IPS DF 6.9 (cell line): ENCODE results near the gene TRIM8.

Source experiments
- DNase-seq: peaks from one replicate; pipeline ENCODE4 v3.0.0-alpha.2; 2013; ENCODE audit warnings: low read depth, low spot score
- H3K27ac ChIP-seq: one replicate; pipeline ENCODE4 v1.5.1; 2013; ENCODE audit warnings: low read length, control low read depth
- H3K27me3 ChIP-seq: 2 replicates; pipeline ENCODE4 v1.6.1; 2013; ENCODE audit warnings: mild to moderate bottlenecking, low read length; ENCODE audit not compliant: control insufficient read depth, insufficient read depth
- H3K36me3 ChIP-seq: 2 replicates; pipeline ENCODE4 v1.6.1; 2013; ENCODE audit warnings: low read length; ENCODE audit not compliant: control insufficient read depth, insufficient read depth
- H3K4me1 ChIP-seq: 2 replicates; pipeline ENCODE4 v1.6.1; 2013; ENCODE audit warnings: low read length; ENCODE audit not compliant: control insufficient read depth, insufficient read depth
- H3K4me3 ChIP-seq: 2 replicates; pipeline ENCODE4 v1.5.1; 2013; ENCODE audit warnings: mild to moderate bottlenecking, low read length
- H3K9me3 ChIP-seq: 2 replicates; pipeline ENCODE4 v1.6.1; 2013; ENCODE audit warnings: low read length, inconsistent platforms; ENCODE audit not compliant: control insufficient read depth, insufficient read depth
- WGBS: extraction: QIAGEN DNeasy Blood & Tissue Kit; methylation state at CpG from one replicate; pipeline ENCODE4 v1.1.7; 2013; ENCODE audit warnings: mixed read lengths, missing lambda C conversion rate; ENCODE audit not compliant: insufficient read length, insufficient coverage; 5-methylcytosine and 5-hydroxymethylcytosine counted together

TRIM8 gene

GRCh38 chr10:102602272-102603045 is 41.8 kb upstream of the TRIM8 start:
- no peaks in the 10 kb centered on the region for H3K4me1 ChIP-seq
- WGBS: no CpG with 5 or more reads among the region's 4 CpGs
- no peak overlapping the region for H3K4me3 ChIP-seq
- no peak overlapping the region for H3K27ac ChIP-seq
- H3K27me3 ChIP-seq: no peaks in the 10 kb centered on the region
- no peaks in the 10 kb centered on the region for H3K36me3 ChIP-seq
- no peaks in the 10 kb centered on the region for H3K9me3 ChIP-seq
- no peak for DNase-seq

DNA sequence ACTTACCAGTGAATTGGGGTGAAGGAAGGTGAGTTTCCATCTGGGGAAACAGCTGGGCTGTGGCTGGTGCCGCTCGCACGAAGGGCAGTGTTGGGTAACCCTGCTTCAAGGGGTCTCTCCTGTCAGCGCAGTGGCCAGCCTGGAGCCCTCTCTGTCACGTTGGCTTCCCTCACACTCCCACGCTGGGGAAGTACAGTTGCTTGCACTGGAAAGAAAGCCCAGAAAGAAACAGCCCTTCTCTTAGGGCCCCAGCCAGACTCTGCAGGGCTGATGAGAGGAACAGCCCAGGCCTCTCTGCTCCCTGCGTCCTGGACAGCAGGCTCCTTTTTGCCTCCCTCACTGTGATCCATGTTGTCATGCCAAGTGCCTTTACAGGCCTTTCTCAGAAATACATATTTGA is 40.3 kb upstream of the TRIM8 start:
- no peaks in the 10 kb centered on the region for H3K4me1 ChIP-seq
- H3K36me3 ChIP-seq: no peaks in the 10 kb centered on the region
- no peak overlapping the region for H3K27ac ChIP-seq
- no peaks in the 10 kb centered on the region for H3K9me3 ChIP-seq
- DNase-seq: no peak
- no CpG with 5 or more reads among the region's 7 CpGs for WGBS
- H3K4me3 ChIP-seq: no peak overlapping the region
- no peaks in the 10 kb centered on the region for H3K27me3 ChIP-seq

- Histone ChIP-seq H3K4me3 (no peak overlapping the region), H3K27me3 (no peaks in the 10 kb centered on the region), H3K27ac (no peak overlapping the region), H3K4me1 (no peaks in the 10 kb centered on the region), H3K9me3 (no peaks in the 10 kb centered on the region), H3K36me3 (no peaks in the 10 kb centered on the region)
- WGBS: no CpG with 5 or more reads among the region's 6 CpGs
- DNase-seq: no peak
Observed at GRCh38 chr10:102604439-102604841, 39.8 kb upstream of the TRIM8 start.

DNA sequence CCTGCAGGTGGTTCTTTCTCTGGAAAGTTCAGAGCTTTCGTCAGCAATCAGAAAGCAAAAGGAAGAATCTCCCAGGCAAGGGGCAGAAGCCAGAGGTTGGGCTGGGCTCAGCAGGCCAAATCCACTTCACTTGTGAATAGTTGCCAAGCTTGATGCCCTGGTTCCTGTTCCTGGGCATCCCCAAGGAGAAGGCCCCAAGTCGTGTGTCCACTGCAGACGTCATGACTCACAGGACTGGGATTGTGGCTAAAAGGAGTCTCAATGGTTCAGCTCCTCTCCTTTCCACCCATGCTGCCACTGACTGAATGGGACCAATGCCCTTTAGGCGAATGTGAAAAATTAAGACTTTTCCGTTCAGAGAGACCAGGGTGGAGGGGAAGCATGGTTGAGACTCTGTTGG is 38.6 kb upstream of the TRIM8 start:
- Histone ChIP-seq H3K4me3 (no peak overlapping the region), H3K27me3 (no peaks in the 10 kb centered on the region), H3K27ac (no peak overlapping the region), H3K9me3 (no peaks in the 10 kb centered on the region), H3K36me3 (no peaks in the 10 kb centered on the region), H3K4me1 (no peaks in the 10 kb centered on the region)
- DNase-seq: no peak
- no CpG with 5 or more reads among the region's 5 CpGs for WGBS

- no CpG with 5 or more reads among the region's 2 CpGs for WGBS
- no peaks in the 10 kb centered on the region for H3K4me1 ChIP-seq
- H3K4me3 ChIP-seq: no peak overlapping the region
- no peak overlapping the region for H3K27ac ChIP-seq
- no peaks in the 10 kb centered on the region for H3K27me3 ChIP-seq
- DNase-seq: no peak
- no peaks in the 10 kb centered on the region for H3K9me3 ChIP-seq
- H3K36me3 ChIP-seq: no peaks in the 10 kb centered on the region
Observed at GRCh38 chr10:102608487-102608886, 35.8 kb upstream of the TRIM8 start.

DNA sequence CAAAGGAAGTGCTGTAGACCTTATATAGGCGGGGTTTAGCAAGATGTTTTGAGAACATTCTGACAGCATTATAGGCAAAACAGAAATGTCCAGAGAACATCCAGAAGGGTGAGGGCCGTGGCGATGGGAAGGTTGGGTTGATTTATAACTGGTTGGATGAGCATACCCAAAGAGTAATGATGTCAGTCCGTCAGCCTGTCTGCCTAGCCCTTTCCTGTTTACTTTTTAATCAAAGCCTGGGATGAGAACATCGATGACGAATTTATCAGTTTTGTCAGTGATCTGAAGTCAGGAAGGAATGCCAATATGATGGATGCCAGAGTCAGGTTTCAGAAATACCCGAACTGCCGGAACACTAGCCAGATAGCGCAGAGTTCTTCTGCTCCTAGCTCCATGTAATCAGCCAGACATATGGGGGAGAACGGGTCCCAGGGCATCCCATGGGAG is 33.8 kb upstream of the TRIM8 start:
- Histone ChIP-seq H3K27me3 (no peaks in the 10 kb centered on the region), H3K9me3 (no peaks in the 10 kb centered on the region), H3K4me3 (no peak overlapping the region), H3K4me1 (peaks cover under 1% of the 10 kb centered on the region), H3K27ac (no peak overlapping the region), H3K36me3 (no peaks in the 10 kb centered on the region)
- DNase-seq: no peak
- no CpG with 5 or more reads among the region's 10 CpGs for WGBS

DNA sequence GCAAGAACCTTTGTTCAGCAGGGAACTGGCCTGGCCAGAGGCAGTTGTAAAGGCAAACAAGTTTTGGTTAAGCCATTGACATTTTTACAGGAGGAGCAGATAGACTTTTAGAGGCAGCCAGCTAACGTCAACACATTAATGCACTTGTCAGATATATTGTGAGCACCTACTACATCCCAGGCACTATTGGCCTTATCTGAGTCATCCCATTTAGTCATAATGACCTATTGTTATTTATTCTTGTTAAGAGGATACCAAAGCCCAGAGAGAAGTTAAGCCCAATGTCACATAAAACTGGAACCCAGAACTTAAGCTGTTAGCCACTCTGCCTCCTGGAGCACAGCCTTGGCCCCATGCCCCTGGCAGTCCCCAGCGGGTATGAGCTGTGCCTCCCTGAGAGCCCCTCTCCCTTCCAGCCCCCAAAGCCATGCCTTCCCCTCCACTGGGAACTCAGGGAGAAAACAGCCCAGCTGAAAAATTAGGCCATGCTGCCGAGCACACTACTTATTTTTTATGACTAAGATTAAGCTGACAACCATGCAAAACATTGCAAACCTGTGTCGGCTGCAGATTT is 32.7 kb upstream of the TRIM8 start:
- Histone ChIP-seq H3K4me1 (peaks cover 2% of the 10 kb centered on the region), H3K4me3 (no peak overlapping the region), H3K9me3 (no peaks in the 10 kb centered on the region), H3K27me3 (no peaks in the 10 kb centered on the region), H3K36me3 (no peaks in the 10 kb centered on the region), H3K27ac (no peak overlapping the region)
- WGBS: no CpG with 5 or more reads among the region's 4 CpGs
- DNase-seq: no peak

- H3K27ac ChIP-seq: no peak overlapping the region
- H3K27me3 ChIP-seq: no peaks in the 10 kb centered on the region
- DNase-seq: no peak
- H3K36me3 ChIP-seq: no peaks in the 10 kb centered on the region
- no peaks in the 10 kb centered on the region for H3K9me3 ChIP-seq
- no CpG with 5 or more reads among the region's 8 CpGs for WGBS
- H3K4me1 ChIP-seq: peaks cover 2% of the 10 kb centered on the region
- no peak overlapping the region for H3K4me3 ChIP-seq
Observed at GRCh38 chr10:102612964-102613275, 31.4 kb upstream of the TRIM8 start.

DNA sequence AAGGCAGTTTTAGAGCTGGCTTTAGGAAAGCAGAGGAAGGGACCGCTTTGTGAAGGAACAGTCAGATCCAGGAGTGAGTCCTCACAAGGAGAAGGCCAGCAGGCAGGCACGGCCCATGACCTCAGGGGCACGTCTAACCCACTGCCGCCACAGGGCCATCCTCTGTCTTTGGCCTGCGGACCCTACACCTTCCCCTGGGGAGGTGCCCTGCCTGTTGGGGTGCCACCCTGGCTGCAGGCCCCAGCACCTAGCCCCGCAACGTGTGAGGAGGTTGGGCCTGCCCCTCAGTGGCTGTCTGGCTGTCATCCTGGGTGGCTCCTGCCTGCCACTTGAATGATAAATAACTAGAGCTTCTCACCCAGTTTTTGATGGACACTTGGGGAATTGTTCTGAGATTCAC is 31.0 kb upstream of the TRIM8 start:
- Histone ChIP-seq H3K9me3 (no peaks in the 10 kb centered on the region), H3K4me3 (no peak overlapping the region), H3K27me3 (no peaks in the 10 kb centered on the region), H3K27ac (no peak overlapping the region), H3K4me1 (peaks cover 2% of the 10 kb centered on the region), H3K36me3 (no peaks in the 10 kb centered on the region)
- DNase-seq: no peak
- WGBS: no CpG with 5 or more reads among the region's 7 CpGs

GRCh38 chr10:102613785-102614184 is 30.5 kb upstream of the TRIM8 start:
- no CpG with 5 or more reads among the region's 8 CpGs for WGBS
- no peaks in the 10 kb centered on the region for H3K27me3 ChIP-seq
- no peaks in the 10 kb centered on the region for H3K9me3 ChIP-seq
- H3K36me3 ChIP-seq: no peaks in the 10 kb centered on the region
- H3K4me3 ChIP-seq: no peak overlapping the region
- no peak overlapping the region for H3K27ac ChIP-seq
- DNase-seq: no peak
- peaks cover 2% of the 10 kb centered on the region for H3K4me1 ChIP-seq

GRCh38 chr10:102614888-102615287 is 29.4 kb upstream of the TRIM8 start:
- peaks cover 3% of the 10 kb centered on the region; the same call in 1 of the 2 replicates for H3K36me3 ChIP-seq
- H3K9me3 ChIP-seq: no peaks in the 10 kb centered on the region
- H3K27ac ChIP-seq: no peak overlapping the region
- no peak for DNase-seq
- H3K4me3 ChIP-seq: no peak overlapping the region
- no peaks in the 10 kb centered on the region for H3K27me3 ChIP-seq
- peaks cover 2% of the 10 kb centered on the region for H3K4me1 ChIP-seq
- WGBS: no CpG with 5 or more reads among the region's 5 CpGs
